Right lobe of liver (tissue), 4 donors: ENCODE measurements around the gene PDPK1.
"Not testable (repeated sequence)": the region's sequence is repeated elsewhere in the genome, so short reads cannot be mapped to it uniquely, and the experiment has no call there.

Experiments used
- POLR2A ChIP-seq: fragments of 450-650 bp; IDR thresholded peaks from one replicate; pipeline ENCODE4 v1.6.1; 2017; ENCODE audit warnings: antibody characterized with exemption, mild to moderate bottlenecking
- TF ChIP-seq, protein P1 (sequence below), 4 donors: fragments of 200-600 bp in 3 of 4; fragments of 450-650 bp in 1 of 4; IDR thresholded peaks; one replicate each; pipeline versions ENCODE4 v1.5.1 to v1.8.0; 2016 to 2022; ENCODE audit warnings: antibody characterized with exemption in 4 of 4, mild to moderate bottlenecking in 2 of 4
- donor health status: DM: no; HTN: no; CAD: no.
- donor health status: DM: no; HTN: no; CAD: no.
- donor health status: DM: no; HTN: yes; CAD: no.

GRCh38 chr16:2539192-2539844 is 1.5 kb downstream of the PDPK1 start:
- TF ChIP-seq, protein P1, sequence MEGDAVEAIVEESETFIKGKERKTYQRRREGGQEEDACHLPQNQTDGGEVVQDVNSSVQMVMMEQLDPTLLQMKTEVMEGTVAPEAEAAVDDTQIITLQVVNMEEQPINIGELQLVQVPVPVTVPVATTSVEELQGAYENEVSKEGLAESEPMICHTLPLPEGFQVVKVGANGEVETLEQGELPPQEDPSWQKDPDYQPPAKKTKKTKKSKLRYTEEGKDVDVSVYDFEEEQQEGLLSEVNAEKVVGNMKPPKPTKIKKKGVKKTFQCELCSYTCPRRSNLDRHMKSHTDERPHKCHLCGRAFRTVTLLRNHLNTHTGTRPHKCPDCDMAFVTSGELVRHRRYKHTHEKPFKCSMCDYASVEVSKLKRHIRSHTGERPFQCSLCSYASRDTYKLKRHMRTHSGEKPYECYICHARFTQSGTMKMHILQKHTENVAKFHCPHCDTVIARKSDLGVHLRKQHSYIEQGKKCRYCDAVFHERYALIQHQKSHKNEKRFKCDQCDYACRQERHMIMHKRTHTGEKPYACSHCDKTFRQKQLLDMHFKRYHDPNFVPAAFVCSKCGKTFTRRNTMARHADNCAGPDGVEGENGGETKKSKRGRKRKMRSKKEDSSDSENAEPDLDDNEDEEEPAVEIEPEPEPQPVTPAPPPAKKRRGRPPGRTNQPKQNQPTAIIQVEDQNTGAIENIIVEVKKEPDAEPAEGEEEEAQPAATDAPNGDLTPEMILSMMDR (IDR thresholded peaks at IDR 0.05) = not testable (repeated sequence)
- not testable (repeated sequence) for TF ChIP-seq POLR2A
